ENCODE data around the gene SBNO2.
A peak's percentile ranks its signal among the peaks of the same experiment; 100 is the strongest.

Gene SBNO2, protein sequence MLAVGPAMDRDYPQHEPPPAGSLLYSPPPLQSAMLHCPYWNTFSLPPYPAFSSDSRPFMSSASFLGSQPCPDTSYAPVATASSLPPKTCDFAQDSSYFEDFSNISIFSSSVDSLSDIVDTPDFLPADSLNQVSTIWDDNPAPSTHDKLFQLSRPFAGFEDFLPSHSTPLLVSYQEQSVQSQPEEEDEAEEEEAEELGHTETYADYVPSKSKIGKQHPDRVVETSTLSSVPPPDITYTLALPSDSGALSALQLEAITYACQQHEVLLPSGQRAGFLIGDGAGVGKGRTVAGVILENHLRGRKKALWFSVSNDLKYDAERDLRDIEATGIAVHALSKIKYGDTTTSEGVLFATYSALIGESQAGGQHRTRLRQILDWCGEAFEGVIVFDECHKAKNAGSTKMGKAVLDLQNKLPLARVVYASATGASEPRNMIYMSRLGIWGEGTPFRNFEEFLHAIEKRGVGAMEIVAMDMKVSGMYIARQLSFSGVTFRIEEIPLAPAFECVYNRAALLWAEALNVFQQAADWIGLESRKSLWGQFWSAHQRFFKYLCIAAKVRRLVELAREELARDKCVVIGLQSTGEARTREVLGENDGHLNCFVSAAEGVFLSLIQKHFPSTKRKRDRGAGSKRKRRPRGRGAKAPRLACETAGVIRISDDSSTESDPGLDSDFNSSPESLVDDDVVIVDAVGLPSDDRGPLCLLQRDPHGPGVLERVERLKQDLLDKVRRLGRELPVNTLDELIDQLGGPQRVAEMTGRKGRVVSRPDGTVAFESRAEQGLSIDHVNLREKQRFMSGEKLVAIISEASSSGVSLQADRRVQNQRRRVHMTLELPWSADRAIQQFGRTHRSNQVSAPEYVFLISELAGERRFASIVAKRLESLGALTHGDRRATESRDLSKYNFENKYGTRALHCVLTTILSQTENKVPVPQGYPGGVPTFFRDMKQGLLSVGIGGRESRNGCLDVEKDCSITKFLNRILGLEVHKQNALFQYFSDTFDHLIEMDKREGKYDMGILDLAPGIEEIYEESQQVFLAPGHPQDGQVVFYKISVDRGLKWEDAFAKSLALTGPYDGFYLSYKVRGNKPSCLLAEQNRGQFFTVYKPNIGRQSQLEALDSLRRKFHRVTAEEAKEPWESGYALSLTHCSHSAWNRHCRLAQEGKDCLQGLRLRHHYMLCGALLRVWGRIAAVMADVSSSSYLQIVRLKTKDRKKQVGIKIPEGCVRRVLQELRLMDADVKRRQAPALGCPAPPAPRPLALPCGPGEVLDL (N-terminal part only)

DNA sequence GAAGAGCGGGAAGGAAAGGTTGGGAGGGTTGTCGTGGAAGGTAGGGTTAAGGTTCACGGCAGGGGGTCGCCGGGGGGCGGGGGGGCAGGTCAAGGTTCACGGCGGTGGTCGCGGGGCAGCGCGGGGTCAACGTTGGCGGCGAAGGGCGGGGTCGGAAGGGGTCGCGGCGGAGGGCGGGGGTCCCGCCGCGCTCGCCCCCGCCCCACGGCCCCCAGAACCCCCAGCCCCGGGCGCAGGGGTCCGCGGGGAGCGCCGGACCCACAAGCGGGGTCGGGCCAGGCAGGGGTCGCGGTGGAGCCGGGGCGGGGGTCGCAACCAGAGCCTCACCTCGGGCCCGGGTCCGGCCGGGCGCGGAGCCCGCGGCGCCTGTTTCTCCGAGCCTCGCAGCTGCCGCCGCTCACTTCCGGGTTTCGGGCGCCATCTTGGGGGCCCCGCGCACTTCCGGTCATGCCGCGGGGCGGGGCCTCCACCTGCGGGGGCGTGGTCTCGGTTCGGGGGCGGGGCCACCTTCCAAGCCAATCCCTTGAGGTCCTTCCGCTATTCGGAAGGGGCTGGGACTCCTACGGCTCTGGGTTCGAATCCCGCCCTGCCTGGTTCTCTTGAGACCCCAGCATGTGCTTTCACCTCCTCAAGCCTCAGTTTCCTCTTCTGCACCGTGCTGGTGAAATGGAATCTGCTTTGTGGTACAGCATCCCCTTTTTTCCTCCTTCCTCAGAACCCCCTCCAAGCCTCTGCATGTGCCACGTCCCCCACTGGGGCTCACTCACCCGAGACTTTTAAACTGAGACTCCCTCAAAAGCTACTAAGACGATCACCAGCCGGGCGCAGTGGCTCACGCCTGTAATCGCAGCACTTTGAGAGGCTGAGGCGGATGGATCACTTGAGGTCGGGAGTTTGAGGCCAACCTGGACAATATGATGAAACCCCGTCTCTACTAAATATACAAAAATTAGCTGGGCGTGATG lies at the start of gene SBNO2:
Gene SBNO2 (minus strand): TSS at position 424 of the 965 bp plus-strand sequence. CDS start 19,992 bp downstream, outside the sequence.
- peak; percentile 99 for DNase-seq (ENCODE audit: low spot score)

DNA sequence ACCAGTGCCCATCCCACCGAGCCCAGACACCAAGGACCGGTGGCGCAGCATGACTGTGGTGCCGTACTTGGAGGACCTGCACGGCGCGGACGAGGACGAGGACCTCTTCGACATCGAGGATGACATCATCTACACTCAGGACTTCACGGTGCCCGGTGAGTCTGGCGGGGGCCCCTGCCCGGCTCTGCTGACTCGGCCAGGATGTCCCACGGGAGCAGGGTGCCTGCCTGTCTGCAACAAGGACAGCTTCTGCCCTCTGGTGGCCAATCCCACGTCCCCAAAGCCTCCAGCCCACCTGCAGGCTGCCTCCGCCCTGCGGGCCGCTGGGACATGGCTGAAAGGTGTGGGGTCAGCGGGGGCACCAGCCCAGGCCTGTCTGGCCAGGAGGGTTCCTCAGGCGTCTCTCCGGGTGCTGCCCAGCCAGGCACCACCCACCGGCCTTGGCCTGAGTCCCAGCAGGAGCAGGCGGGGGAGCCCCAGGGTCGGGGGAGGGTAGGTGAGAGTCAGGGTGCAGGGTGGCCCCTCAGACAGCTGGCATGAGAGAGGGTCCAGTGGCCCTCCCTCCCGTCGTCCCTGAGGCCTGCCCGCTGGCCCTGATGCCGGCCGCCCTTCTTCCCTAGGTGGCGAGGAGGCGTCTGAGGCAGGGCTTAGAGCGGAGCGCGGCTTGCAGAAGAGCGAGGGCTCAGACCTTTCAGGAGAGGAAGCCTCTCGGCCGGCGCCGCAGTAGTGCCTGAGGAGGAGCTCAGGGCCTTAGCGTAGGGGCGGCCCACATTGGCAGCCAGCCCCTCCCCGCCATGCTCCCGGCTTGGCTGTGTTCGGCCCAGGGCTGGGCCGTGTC lies 49.2 kb upstream of the SBNO2 start:
- DNase-seq (ENCODE audit: low spot score) = peak; percentile 87

DNA sequence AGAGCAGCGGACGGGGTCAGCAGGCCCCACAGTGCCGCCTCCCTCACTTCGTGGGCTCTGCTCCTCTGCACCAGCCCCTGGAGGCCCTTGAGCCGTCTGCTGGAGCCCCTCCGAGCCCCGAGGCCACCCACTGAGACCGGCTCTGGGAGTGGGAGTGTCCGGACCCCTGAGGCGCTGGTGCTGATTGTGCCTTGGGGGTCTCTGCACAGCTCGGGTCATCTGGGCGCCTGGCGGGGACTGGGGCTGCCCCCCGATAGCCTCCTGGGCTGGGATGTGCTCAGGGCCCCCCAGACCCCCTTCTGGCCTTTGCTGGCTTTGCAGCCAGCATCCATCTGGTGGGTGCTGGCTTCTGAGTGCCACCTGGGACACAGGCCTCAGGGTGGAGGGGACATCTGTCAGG lies 48.3 kb upstream of the SBNO2 start:
- DNase-seq (ENCODE audit: low spot score) = no peak

DNA sequence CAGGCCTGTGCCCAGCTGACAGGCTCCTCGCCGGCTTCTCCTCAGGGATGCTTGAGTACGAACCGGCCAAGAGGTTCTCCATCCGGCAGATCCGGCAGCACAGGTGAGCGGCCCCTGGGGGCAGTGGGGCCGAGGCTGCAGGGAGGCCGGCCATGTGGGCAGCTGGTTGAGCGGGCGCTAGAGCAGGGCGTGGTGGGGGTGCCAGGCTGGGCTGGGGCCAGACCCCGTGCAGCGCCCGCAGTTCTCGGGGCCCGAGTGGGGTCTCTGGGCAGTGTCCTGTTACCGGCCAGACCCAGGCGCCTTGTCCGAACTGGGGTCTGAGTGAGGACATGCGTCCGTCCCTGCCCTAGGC lies 47.8 kb upstream of the SBNO2 start:
- DNase-seq (ENCODE audit: low spot score) = no peak

DNA sequence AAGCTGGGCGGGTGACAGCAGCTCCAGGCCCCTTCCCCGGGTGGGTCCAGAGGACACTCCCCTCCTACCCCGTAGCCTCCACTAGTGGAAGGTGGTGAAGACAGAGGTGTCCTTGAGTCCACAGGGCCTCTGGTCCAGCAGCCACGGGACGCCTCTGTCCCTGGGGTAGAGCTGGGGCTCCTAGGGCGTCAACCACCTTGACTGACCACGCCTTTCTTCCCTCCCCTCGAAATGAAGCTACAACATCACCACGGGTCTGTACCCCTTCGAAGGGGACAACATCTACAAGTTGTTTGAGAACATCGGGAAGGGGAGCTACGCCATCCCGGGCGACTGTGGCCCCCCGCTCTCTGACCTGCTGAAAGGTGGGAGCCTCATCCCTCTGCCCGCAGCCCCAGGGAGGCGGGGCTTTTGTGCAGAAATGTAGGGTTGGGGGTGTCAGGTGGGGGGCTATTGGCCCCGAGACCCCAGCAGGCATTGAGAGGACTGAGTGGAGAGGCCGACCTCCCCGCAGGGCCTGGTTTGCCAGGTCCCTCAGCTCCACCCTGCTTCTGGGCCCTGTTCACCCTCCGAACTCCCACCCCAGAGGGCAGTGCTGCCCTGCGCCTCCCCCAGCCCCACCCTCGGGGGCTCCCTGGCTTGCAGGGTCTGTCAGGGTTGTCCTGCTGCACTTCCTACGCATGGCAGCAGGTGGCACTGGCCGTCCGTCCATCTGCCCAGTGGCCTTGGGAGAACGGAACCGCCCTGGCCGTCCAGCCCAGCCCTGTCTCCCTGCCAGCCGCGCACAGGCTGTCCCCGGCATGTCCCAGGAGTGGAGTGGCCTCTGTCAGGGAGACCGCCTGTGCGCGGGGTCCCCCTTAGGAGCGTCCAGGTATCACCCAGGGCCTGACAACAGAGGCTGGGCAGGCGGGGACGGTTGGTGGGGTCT lies 47.2 kb upstream of the SBNO2 start:
- peak; percentile 81 for DNase-seq (ENCODE audit: low spot score)

DNA sequence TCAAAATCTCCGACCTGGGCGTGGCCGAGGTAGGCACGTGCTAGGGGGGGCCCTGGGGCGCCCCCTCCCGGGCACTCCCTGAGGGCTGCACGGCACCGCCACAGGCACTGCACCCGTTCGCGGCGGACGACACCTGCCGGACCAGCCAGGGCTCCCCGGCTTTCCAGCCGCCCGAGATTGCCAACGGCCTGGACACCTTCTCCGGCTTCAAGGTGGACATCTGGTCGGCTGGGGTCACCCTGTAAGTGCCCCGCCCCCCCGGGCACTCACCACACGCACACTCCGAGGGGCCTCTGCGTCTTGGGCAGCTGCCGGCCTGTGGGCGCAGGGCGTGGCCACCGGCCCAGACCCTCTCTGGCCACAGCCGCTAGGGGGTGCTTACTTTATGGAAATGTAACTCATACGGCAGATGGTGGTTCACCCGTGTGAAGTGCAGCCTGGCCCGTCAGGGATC lies 46.4 kb upstream of the SBNO2 start:
- DNase-seq (ENCODE audit: low spot score) = no peak

DNA sequence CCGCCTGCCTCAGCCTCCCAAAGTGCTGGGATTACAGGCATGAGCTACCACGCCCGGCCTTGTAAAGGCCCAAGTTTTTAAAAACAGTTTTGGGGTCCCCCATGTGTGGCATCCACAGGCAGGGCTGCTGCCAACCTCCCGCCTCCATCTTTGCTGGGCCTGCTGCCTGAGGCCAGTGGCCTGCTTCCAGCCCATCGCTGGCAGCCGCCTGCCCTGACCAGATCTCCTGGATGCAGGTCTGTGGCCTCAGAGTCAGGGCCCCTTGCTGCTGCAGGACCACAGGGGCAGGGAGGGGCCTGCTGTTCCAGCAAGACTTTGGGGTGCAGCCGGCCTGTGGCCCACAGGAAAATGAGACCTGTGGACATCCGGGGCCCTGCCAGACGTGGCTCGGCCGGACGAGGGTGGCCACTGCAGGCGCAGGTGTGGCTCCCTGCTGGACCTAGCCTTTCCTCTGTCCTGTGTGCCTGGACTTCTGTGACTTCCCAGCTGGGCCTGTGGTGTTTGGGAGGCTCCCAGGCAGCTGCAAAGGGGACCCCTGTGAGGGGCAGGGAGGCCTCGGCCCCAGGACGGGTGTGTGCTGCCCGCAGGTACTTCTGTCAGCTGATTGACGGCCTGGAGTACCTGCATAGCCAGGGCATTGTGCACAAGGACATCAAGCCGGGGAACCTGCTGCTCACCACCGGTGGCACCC lies 45.9 kb upstream of the SBNO2 start:
- DNase-seq (ENCODE audit: low spot score) = no peak

DNA sequence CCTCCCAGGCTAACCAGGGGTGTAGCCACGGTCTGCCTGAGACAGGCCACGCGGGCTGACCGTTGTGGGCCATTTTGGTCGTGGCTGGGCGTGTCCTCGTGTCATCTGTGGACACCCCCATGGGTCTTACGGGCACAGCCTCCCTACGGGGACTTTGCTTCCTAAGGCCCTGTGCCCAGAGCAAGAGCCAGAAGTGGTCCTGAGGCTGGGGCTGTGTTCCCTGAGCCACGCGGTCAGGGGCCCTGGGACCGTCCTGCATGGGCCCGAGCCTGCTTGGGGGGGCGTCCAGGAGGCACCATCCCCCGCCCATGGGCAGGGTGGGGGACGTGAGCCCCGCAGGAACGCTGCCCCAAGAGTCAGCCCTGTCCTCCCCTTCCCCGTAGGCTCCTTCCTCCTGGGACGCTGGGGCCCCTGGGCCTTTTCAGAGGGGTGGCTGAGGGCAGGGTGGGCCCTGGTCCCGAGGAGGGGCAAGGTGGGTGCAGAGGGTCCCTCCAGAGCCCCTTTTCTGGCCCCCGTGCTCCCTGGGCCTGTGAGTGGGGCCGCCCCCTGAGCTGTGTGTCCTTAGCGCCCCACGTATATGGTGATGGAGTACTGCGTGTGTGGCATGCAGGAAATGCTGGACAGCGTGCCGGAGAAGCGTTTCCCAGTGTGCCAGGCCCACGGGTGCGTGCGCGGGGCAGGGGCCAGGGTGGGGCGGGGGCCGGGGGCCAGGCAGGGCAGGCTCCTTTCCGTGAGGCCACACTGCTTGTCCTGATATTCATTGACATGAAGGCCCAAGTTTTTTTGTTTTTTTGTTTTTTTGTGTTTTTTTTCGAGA lies 44.9 kb upstream of the SBNO2 start:
- no peak for DNase-seq (ENCODE audit: low spot score)

DNA sequence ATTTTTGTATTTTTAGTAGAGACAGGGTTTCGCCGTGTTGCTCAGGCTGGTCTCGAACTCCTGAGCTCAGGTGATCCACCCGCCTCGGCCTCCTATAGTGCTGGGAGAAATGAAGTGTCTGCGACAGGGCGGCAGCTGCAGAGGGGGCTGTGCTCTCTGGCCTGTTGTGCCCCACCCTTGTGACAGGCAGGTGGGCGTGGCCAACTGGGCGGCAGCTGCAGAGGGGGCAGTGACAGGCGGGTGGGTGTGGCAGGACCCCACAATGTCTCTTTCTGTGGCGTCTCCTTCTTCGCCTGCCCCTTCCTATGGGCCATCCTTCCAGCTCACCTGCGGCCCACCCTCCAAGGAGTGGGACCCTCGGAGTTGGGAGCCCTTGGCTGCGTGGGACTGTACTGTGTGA lies 43.3 kb upstream of the SBNO2 start:
- no peak for DNase-seq (ENCODE audit: low spot score)

DNA sequence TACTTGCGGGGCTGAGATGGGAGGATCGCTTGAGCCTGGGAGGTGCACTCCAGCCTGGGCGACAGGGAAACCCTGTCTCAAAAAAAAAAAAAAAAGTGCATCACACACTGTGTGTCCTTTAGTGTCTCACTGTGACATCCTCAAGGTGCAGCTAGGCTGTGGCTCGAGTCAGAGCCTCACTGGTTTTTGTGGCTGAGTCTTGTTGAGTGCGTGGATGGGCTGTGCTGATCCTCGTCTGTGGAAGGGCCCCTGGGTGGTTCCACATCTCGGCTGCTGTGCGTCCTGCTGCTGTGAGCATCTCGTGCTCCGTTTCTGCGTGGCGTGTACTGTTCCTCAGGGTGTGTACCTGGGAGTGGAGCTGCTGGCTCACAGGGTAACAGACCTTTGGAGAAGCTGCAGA lies 42.7 kb upstream of the SBNO2 start:
- no peak for DNase-seq (ENCODE audit: low spot score)

DNA sequence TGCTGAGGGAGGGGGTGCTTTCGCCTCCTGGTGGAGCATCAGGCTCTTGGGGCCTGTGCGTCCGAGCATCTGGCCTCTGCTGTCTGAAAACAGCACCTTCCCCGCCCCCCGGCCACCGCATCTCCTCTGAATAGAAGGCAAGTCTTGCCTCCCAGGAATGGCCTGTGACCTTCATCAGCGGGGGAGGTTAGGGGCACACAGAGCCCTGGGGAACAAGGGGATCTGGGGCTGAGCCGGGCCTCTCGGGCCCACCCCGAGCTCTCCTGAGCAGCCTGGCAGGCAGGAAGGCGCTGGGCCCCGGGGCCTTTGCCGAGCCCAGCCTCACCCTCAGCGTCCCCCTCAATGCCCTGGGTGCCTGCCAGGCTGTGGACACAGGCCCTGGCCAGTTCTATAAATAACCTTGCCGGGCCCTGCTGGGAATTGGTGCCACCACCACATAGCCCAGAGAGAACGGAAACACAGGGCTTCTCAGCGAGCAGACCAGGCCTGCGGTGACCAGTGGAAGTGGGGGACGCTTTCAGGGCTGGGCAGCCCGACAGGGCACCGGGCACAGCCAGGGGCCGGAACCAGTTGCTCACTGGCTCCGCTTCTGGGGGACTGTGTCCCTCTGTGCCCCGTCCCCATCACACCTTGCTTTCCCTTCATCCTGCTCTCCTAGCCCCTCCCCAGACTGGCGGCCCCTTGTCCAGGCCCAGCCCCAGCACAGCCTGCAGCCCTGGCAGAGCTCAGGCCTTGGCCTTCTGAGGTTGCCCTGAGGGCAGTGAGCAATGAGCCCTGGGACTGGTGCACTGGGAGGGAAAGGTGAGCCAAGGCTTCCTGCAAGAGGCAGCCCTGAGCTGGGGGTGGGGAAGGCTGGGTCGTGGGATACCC lies 41.0 kb upstream of the SBNO2 start:
- DNase-seq (ENCODE audit: low spot score) = no peak

DNA sequence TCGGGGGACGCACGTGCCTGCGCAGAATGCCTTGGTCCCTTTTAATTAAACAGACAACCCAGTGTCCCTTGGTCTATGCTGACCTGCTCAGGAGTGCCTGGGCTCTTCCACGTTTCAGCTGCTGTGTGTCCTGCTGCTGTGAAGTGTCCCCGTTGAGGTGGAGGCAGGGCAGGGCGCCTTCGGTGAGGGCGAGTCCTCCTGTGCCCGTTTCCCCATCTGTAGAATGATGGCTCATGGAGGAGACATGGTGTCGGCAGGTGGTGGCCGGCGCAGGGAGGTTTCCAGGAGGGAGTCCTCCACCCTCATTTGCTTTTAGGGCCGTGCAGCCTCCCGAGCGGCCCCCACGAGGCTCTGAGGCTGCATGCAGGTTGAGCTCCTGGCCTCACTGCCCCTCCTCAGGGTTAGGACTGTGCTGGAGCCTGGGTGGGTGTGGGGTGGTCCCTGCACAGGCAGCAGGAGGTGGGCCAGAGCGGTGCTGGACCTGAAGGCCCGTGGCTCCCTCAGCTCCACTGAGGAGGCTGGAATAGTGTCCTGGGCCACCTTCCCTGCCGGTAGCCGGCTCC lies 40.3 kb upstream of the SBNO2 start:
- no peak for DNase-seq (ENCODE audit: low spot score)

DNA sequence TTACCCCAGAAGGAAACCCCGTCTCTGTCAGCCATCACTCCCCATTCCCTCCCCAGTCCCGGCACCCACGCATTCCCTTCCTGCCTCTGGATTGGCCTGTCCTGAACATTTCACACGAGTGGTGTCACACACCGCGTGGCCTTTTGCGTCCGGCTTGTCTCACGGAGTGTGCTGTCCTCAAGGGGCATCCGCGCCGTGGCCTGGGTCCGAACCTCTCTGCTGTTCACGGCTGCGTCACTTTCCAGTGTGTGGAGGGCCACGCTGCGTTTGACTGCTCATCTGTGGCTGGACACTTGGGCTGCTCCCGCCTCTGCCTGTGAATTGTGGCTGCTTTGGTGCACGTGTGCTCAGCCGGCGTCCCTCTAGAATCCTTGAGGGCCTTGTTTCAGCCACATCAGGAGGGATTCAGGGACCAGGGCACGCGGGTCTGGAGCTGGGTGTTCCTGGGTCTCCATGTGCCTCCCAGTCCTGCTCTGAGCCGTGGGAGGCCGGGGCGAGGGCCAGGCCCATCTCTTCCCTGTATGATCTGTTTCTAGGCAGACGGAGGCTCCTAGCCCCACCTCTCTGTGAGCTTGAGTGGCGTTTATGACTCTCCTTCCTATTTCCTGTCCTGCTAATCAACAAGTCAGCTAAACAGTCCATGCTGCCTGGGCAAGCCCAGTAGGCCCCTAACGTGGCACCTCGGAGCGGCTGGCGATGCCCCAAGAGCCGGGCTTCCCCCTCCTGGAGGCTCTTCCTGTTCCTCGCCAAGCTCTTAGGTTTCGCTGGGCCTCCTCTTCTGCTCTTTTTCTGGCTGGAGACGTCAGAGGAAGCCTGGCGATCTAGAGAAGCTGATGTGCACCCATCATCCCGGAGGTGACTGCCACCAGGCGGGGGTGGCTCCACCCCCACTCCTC lies 39.6 kb upstream of the SBNO2 start:
- DNase-seq (ENCODE audit: low spot score) = no peak

DNA sequence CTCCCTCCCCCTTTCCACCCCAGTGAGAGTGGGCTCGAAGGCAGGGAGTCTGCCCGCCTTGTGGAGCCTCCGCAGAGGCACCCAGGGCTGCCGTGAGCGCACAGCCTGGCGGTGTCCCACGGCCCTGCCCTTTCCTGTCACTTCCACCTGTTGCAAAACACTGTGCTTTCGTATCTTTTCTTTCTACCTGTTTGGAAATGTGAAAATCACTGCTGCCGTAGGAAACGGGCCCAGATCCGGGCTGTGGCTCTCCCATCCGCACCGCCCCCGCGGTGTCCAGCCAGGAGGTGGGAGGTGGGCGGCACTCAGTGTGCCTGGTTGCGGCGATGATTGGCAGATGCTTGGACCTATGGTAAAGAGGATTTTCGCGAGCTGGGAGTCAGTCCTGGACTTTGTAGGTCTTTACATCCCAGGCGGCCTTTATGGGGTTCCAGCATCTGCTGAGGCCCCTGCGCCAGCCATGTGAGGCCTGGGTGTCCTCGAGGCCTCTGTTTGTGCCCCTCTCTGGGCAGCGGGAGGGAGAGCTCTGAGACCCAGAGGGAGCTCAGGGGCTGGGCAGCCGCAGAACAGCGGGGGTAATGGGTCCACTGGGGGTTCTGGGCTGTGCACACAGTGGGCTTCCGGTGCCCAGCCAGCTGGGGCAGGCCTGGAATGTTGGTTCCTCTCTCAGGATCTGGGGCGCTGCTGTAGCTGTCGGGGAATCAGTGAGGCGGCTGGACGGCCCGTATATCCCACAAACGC lies 37.6 kb upstream of the SBNO2 start:
- no peak for DNase-seq (ENCODE audit: low spot score)

DNA sequence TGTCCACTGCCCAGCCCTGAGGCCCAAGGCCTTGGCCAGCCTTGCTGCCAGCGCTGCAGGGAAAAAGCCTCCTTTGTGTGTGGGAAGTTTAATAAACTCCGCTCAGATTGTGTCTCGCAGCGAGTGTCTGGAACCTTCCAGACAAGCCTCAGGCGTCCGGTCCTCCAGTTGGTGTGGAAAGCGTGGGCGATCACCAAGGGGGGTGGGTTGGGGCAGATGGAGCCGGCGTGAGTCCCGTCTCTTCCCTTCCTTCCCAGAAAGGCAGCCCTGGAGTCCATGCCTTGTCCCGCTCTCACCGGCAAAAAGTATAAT lies 36.1 kb upstream of the SBNO2 start:
- no peak for DNase-seq (ENCODE audit: low spot score)

Measured in iPS-NIHi11 (cell line).